Measurements from ENCODE around the gene PMPCB.
"Not testable (repeated sequence)": the region's sequence is repeated elsewhere in the genome, so short reads cannot be mapped to it uniquely, and the experiment has no call there.

PMPCB gene, protein sequence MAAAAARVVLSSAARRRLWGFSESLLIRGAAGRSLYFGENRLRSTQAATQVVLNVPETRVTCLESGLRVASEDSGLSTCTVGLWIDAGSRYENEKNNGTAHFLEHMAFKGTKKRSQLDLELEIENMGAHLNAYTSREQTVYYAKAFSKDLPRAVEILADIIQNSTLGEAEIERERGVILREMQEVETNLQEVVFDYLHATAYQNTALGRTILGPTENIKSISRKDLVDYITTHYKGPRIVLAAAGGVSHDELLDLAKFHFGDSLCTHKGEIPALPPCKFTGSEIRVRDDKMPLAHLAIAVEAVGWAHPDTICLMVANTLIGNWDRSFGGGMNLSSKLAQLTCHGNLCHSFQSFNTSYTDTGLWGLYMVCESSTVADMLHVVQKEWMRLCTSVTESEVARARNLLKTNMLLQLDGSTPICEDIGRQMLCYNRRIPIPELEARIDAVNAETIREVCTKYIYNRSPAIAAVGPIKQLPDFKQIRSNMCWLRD

DNA sequence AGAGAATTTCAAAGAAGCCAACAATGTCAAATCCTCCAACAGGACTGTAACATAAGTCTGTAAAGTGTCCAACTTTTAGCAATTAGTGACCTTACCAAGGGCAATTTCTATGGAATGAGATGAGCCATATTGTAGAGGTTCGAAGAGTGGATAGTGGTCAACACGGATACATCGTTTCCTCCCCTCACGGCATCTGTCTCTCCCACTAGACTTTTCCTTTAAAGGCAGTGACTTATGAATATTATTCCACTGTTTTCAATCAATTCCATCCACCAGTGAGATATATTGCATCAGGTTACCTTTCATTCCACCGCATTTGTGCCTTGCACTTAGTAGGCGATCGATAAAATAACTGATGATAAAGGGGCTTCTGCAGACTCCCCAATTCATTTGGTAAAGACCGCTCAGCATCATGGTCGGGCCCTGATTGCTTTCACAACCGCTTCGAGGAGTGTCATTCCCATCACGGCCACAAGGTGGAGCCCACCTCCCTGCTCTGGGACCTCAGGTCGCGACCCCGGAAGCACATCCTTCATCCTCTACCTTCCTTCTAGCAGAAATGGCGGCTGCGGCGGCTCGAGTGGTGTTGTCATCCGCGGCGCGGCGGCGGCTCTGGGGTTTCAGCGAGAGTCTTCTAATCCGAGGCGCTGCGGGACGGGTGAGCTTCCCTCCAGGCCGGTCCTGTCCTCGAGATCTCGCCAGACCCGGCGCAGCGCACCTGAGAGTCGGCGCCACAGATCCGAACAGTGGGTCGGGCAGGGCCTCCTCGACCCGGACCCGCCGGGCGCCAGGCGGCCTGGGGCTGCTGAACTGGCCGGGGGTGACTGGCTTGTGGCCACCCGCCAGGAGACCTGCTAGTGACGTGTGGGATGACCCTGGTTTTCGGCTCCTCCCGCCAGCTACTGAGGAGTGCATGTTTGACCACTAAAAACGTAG, at the start of gene PMPCB:
Gene PMPCB, plus strand, starts transcription at position 535 of the 936 bp plus-strand sequence. Its CDS starts 25 bp downstream, at position 560.
- H3K9me3 Mint-ChIP-seq, result no peaks in the 10 kb centered on the region
- peak within 1 kb of the TSS; percentile 93 for H3K27ac Mint-ChIP-seq
- peaks cover 44% of the 10 kb centered on the region for H3K36me3 Mint-ChIP-seq (ENCODE audit: low read depth)
- peak; percentile 97 for DNase-seq
- H3K4me1 Mint-ChIP-seq (ENCODE audit: low read depth), result peaks cover 50% of the 10 kb centered on the region
- no peaks in the 10 kb centered on the region for H3K27me3 Mint-ChIP-seq
- peak within 1 kb of the TSS; percentile 90 for H3K4me3 Mint-ChIP-seq

DNA sequence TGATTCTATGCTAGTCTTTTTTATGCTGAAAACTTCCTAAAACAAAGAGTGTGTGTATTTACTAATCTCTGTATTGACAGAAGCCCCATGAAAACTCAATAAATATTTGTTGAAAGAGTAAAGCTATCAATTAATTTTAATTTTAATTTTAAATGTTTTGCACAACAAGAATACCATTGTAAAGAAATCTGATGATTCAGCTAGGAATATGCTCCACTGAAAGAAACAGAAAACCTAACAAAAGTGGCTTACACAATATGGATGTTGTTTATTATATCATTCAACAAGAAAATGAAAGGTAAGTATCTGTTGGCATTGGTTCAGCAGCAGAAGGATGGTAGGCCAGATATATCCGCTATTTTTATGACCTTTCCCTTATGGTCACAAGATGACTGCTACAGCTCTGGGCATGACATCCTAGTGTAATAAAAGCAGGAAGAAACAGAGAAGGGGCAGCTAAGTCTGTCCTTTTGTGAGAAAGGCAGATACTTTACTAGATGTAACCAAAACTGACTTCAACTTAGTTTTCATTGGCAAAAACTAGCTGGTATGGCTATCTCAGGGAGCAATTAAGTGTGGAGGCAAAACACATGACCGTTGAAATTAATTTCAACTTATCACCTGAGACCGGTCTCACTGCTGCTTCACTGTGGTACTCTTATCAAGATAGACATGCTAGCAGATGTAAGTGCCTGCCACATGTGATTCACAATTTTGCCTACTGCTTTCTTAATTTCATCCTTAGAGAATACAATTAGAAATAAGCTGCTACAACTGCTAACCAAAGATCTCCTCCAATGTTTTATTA, 43.3 kb upstream of the PMPCB start:
- not testable (repeated sequence) for H3K4me3 Mint-ChIP-seq; H3K27ac Mint-ChIP-seq; H3K9me3 Mint-ChIP-seq; DNase-seq; H3K4me1 Mint-ChIP-seq (ENCODE audit: low read depth); H3K27me3 Mint-ChIP-seq; H3K36me3 Mint-ChIP-seq (ENCODE audit: low read depth)

DNA sequence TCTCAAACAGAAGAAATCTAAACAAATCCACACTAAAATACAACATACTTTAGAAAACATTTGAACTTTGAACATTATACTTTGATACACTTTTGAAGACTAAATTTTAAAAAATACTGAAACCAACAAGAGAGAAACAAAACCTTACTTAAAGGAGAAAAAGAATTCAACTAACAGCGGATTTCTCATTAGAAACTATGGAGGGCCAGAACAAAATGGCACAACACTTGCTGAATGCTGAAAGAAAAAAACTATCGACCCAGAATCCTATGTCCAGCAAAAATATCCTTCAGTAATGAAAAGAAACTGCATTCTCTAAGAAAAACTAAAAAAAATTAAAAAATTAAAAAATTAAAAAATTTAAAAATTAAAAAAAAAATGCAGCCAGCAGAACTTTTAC, 33.2 kb upstream of the PMPCB start:
- not testable (repeated sequence) for H3K27ac Mint-ChIP-seq

DNA sequence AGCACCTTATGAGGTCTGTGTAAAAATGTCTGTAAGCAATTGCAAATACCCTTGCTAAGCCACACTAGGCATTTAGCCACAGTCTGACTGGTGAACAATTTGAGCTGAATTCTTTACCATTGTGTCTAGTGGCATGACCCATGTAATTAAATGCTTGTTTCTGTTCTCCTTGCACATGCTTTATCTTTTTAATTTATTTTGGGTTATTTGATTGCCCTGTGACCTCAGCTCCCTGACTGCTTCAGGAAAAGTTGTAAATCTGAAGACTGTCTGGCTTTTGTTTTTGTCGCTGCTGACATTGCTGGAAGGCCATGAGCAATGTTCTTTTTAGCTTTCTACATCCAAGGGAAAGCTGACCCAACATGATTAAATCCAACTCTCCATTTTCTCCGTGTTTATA, 31.0 kb upstream of the PMPCB start:
- not testable (repeated sequence) for H3K4me1 Mint-ChIP-seq (ENCODE audit: low read depth); H3K9me3 Mint-ChIP-seq; H3K27ac Mint-ChIP-seq; DNase-seq; H3K27me3 Mint-ChIP-seq; H3K4me3 Mint-ChIP-seq
- peaks cover 19% of the 10 kb centered on the region for H3K36me3 Mint-ChIP-seq (ENCODE audit: low read depth)

More for the DNA sequence above, 33.2 kb upstream of the PMPCB start:
- H3K36me3 Mint-ChIP-seq (ENCODE audit: low read depth); DNase-seq; H3K27me3 Mint-ChIP-seq; H3K9me3 Mint-ChIP-seq; H3K4me1 Mint-ChIP-seq (ENCODE audit: low read depth); H3K4me3 Mint-ChIP-seq: not testable (repeated sequence)

DNA sequence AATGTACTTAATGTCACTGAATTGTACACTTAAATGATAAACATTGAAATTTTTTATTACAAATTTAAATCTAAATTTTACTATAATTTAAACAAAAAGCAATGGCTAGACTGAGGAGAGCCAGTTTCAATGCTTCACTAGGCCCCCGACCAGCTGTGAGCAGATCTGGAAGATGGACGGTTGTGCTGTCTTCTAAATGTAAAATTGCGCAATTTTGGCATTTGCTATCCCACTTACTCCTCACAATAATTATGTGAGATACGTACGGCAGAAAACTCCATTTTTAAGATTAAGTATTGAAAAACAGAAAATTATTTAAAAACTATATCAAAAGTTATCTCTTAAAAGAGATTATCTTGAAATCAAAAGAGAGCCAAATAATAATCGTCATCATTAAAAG, 23.9 kb upstream of the PMPCB start:
- not testable (repeated sequence) for H3K4me3 Mint-ChIP-seq; H3K4me1 Mint-ChIP-seq (ENCODE audit: low read depth); H3K27me3 Mint-ChIP-seq; H3K27ac Mint-ChIP-seq; H3K9me3 Mint-ChIP-seq; DNase-seq
- peaks cover 36% of the 10 kb centered on the region for H3K36me3 Mint-ChIP-seq (ENCODE audit: low read depth)

DNA sequence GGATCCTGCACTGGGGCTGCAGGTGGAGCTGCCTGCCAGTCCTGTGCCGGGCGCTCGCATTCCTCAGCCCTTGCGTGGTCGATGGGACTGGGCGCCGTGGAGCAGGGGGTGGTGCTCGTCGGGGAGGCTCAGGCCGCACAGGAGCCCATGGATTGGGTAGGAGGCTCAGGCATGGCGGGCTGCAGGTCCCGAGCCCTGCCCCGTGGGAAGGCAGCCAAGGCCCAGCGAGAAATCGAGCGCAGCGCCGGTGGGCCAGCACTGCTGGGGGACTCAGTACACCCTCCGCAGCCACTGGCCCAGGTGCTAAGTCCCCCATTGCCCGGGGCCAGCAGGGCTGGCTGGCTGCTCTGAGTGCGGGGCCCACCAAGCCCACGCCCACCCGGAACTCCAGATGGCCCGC, 22.4 kb upstream of the PMPCB start:
- Mint-ChIP-seq H3K36me3 (ENCODE audit: low read depth) (peaks cover 38% of the 10 kb centered on the region), H3K4me1 (ENCODE audit: low read depth) (peaks cover 15% of the 10 kb centered on the region)
- not testable (repeated sequence) for H3K4me3 Mint-ChIP-seq, H3K9me3 Mint-ChIP-seq, H3K27me3 Mint-ChIP-seq, DNase-seq, H3K27ac Mint-ChIP-seq

DNA sequence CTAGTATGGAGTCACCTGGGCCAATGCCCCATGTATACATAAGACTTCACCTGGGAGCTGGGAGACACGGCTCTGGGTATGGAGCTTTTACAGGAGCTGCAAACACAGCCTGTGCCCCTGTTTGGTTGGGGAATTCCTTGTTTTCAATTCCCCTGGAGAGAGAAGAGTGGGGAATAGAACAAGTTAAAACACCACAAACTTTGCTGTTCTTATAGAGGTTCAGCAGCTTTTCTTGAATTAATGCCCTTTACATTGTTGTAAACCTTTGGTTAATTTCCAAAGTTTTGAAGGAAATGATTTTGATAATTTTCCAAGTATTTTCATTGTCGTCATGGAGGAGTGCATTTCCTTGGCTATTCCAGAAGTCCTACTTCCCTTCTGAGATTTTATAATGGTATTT, 19.0 kb upstream of the PMPCB start:
- not testable (repeated sequence) for DNase-seq, H3K27me3 Mint-ChIP-seq, H3K9me3 Mint-ChIP-seq, H3K27ac Mint-ChIP-seq
- Mint-ChIP-seq H3K36me3 (ENCODE audit: low read depth) (peaks cover 34% of the 10 kb centered on the region), H3K4me1 (ENCODE audit: low read depth) (peaks cover 28% of the 10 kb centered on the region), H3K4me3 (peak overlapping the region; percentile 20)

DNA sequence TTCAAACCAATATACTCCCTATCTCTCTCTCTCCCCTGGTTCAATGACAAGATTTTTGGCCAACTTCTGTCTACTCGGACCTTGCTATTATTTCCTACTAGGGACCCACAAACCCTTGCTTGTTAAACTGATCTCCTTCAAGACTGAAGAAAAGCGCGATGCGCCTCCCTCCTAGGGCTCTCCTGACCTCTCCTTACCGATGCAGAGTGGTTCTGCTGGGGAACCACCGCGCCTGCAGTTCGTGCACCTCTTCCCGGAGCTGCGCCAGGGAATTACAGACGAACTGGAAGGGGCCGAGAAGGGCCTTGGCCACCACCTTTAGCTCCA, 17.6 kb upstream of the PMPCB start:
- not testable (repeated sequence) for H3K27me3 Mint-ChIP-seq, DNase-seq, H3K9me3 Mint-ChIP-seq
- H3K4me1 Mint-ChIP-seq (ENCODE audit: low read depth), result peaks cover 28% of the 10 kb centered on the region
- H3K27ac Mint-ChIP-seq, result peak overlapping the region; percentile 98
- peak overlapping the region; percentile 93 for H3K4me3 Mint-ChIP-seq
- peaks cover 25% of the 10 kb centered on the region for H3K36me3 Mint-ChIP-seq (ENCODE audit: low read depth)

DNA sequence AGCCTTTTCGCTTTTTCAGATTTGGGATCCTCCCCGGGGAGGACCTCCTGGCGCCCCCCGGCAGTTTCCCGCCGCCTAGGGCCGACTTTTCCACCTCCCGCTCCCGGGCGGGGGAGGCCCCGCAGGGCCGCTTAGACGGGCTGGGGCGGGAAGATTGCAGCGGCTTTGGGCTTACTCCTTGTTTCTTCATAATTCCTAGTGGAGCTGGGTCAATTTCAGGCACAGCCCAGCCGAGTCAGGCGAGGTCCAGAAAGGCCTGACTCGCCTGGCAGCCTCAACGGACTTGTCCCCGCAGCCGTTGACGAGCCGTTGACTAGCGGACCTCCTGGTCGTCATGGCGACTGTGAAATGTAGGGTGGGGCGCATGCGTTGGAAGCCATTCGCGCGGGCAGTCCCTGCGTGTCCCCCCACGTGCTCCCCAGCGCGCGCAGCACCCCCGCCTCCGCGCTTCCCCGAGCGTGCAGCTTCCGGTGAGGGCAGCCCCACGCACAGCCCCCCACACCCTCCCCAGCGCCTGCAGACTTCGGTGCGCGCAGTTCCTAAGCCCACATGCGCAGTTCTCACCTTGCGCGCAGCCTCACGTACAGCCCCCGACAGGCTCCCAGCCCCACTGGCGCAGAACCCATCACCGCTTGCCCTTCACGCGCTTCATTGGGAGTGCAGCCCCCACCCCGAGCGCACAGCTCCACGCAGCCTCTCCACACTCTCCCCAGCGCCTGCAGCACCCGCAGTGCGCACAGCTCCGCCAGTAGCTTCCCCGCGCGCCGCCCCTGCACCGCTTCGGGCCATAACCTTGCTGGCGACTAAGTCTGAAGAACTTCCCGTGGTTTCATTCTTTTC, 17.1 kb upstream of the PMPCB start:
- DNase-seq, result peak; percentile 91
- H3K27ac Mint-ChIP-seq, result peak overlapping the region; percentile 98
- peaks cover 28% of the 10 kb centered on the region for H3K4me1 Mint-ChIP-seq (ENCODE audit: low read depth)
- H3K4me3 Mint-ChIP-seq, result peak overlapping the region; percentile 93
- peaks cover 22% of the 10 kb centered on the region for H3K36me3 Mint-ChIP-seq (ENCODE audit: low read depth)
- not testable (repeated sequence) for H3K27me3 Mint-ChIP-seq, H3K9me3 Mint-ChIP-seq

DNA sequence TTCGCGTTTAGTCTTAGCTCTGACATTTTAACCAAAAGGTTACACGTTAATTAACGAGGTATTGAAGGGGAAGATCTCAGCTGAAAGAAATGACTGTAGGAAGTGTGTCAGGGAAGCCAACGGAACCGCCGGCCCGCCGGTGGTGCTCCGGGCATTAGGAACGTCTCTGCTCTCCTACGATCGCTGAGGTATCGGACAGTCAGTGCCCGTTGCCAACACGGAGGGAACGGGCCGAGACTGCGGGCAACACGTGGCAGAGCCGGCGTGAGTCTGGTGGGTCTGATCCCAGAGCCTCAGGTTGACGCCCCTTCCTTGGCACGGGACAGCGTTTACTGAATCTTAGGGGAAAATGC, 16.5 kb upstream of the PMPCB start:
- not testable (repeated sequence) for H3K9me3 Mint-ChIP-seq, H3K27me3 Mint-ChIP-seq
- DNase-seq, result peak; percentile 57
- peaks cover 18% of the 10 kb centered on the region for H3K36me3 Mint-ChIP-seq (ENCODE audit: low read depth)
- H3K4me3 Mint-ChIP-seq, result peak overlapping the region; percentile 93
- H3K27ac Mint-ChIP-seq, result peak overlapping the region; percentile 98
- peaks cover 28% of the 10 kb centered on the region for H3K4me1 Mint-ChIP-seq (ENCODE audit: low read depth)

DNA sequence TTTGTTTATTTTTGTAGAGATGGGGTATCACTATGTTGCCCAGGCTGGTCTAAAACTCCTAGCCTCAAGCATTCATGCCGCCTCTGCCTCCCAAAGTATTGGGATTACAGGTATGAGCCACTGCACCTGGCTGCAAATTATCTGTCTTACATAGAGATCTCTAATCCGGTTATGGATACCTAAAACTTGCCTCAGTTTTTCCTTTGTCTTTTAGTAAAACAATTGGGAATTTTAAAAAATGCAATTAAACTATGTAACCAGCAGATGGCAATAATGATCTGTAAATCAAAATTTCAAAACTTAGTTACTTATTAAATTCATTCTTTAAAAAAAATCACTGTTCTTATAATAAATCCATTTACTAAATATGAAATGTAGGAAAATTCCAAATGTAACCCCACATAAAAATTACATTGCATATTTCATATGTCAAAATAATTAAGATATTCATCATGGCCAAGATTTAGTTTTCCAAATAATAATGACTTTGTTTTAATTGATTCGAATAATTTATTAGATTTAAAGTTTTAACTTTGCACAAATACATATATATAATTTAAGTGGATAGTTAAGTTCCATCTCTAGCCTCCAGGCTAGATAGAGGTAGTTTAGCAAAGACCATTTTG, 14.3 kb upstream of the PMPCB start:
- not testable (repeated sequence) for DNase-seq, H3K9me3 Mint-ChIP-seq, H3K27me3 Mint-ChIP-seq, H3K4me3 Mint-ChIP-seq, H3K27ac Mint-ChIP-seq
- H3K4me1 Mint-ChIP-seq (ENCODE audit: low read depth), result peaks cover 26% of the 10 kb centered on the region
- H3K36me3 Mint-ChIP-seq (ENCODE audit: low read depth), result peaks cover 15% of the 10 kb centered on the region

DNA sequence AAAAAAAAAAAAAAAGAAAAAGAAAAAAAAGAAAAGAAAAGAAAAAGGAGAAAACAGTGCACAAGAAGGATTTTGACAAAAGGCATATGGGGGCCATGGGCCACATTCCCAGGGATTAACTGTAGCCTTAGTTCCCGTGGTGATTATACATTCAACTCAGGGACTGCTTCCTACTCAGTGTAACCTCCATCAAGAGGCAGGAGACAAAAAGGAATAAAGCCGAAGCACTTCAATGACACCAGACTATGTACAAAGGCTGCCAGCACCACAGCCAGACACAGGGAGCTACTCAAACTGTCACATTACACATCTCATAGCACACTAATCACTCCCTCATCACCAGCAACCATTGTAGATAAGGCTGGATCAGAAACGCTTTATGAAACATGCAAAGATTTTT, 5.1 kb upstream of the PMPCB start:
- Mint-ChIP-seq H3K36me3 (ENCODE audit: low read depth) (no peaks in the 10 kb centered on the region), H3K27me3 (peaks cover 8% of the 10 kb centered on the region), H3K4me1 (ENCODE audit: low read depth) (peaks cover 14% of the 10 kb centered on the region), H3K4me3 (no peak overlapping the region), H3K27ac (no peak overlapping the region), H3K9me3 (no peaks in the 10 kb centered on the region)
- no peak for DNase-seq

DNA sequence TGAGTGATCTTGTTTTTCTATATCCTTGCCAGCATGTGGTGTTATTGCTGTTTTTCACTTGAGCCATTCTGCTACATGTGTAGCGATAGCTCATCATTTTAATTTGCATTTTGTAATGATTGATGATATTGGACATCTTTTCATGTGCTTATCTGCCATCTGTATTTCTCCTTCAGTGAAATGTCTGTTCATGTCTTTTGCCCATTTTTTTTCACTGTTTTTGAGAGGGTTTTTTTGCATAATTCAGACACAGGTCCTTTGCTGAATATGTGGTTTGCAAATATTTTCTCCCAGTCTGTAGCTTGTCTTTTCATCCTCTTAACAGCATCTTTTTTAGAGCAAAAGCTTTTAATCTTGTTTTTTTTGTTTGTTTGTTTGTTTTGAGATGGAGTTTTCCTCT, 3.7 kb upstream of the PMPCB start:
- no peak for DNase-seq
- Mint-ChIP-seq H3K36me3 (ENCODE audit: low read depth) (peaks cover 10% of the 10 kb centered on the region), H3K27ac (no peak overlapping the region), H3K9me3 (no peaks in the 10 kb centered on the region), H3K27me3 (peaks cover 8% of the 10 kb centered on the region), H3K4me1 (ENCODE audit: low read depth) (peaks cover 21% of the 10 kb centered on the region), H3K4me3 (no peak overlapping the region)
